IMR-90 (cell line): ENCODE data around the gene PPDPF.
"Not testable (repeated sequence)": the region's sequence is repeated elsewhere in the genome, so short reads cannot be mapped to it uniquely, and the experiment has no call there.

ENCODE experiments used
- BHLHE40 ChIP-seq: fragments of 150-350 bp; IDR thresholded peaks from 2 replicates; pipeline ENCODE4 v1.6.1; 2016; ENCODE audit warnings: mild to moderate bottlenecking, low read depth, low read length
- CEBPB ChIP-seq: IDR thresholded peaks from 2 replicates; pipeline ENCODE4 v1.6.1; 2012; ENCODE audit warnings: low read depth, low read length, improper control_type of control experiment
- CTCF ChIP-seq: conservative IDR thresholded peaks from 2 replicates; pipeline ENCODE4 v1.5.1; 2012; ENCODE audit warnings: mild to moderate bottlenecking, low read depth, low read length, improper control_type of control experiment
- ELK1 ChIP-seq: fragments of 150-350 bp; IDR thresholded peaks from 2 replicates; pipeline ENCODE4 v1.6.1; 2016; ENCODE audit warnings: low read depth, mild to moderate bottlenecking, low read length, moderate library complexity, borderline replicate concordance
- FOS ChIP-seq: fragments of 150-350 bp; IDR thresholded peaks from 2 replicates; pipeline ENCODE4 v1.6.1; 2016; ENCODE audit warnings: low read depth, low read length
- MAFK ChIP-seq: IDR thresholded peaks from 2 replicates; pipeline ENCODE4 v1.6.1; 2012; ENCODE audit warnings: low read depth, low read length, improper control_type of control experiment
- MXI1 ChIP-seq: IDR thresholded peaks from 2 replicates; pipeline ENCODE4 v1.6.1; 2012; ENCODE audit warnings: low read depth, mild to moderate bottlenecking, low read length, moderate library complexity, borderline replicate concordance
- POLR2A ChIP-seq: IDR thresholded peaks from 2 replicates; pipeline ENCODE4 v1.6.1; 2012; ENCODE audit warnings: mild to moderate bottlenecking, low read depth, low read length
- RAD21 ChIP-seq: IDR thresholded peaks from 2 replicates; pipeline ENCODE4 v1.6.1; 2012; ENCODE audit warnings: low read length, improper control_type of control experiment
- RCOR1 ChIP-seq: IDR thresholded peaks from 2 replicates; pipeline ENCODE4 v1.6.1; 2012; ENCODE audit warnings: mild to moderate bottlenecking, low read length, improper control_type of control experiment; ENCODE audit not compliant: insufficient replicate concordance
- RFX5 ChIP-seq: IDR thresholded peaks from 2 replicates; pipeline ENCODE4 v1.8.0; 2012; ENCODE audit warnings: low read depth, mild to moderate bottlenecking, low read length, moderate library complexity
- SMC3 ChIP-seq: fragments of 150-350 bp; IDR thresholded peaks from 2 replicates; pipeline ENCODE4 v1.6.1; 2016; ENCODE audit warnings: low read depth, mild to moderate bottlenecking, antibody characterized with exemption, low read length, moderate library complexity
- USF2 ChIP-seq: fragments of 150-350 bp; IDR thresholded peaks from 2 replicates; pipeline ENCODE4 v1.6.1; 2017; ENCODE audit warnings: mild to moderate bottlenecking, antibody characterized with exemption, low read length, low read depth

- TF ChIP-seq CTCF, ELK1, RCOR1, POLR2A, SMC3, MXI1, MAFK, BHLHE40, USF2, RFX5, RAD21, CEBPB, FOS: not testable (repeated sequence)
These were observed 6.0 kb upstream of the PPDPF start for GRCh38 chr20:63514520-63514919.
